GM18868 (cell line): ENCODE measurements around the gene CDK18.

Experiments
- ATAC-seq: cut with Tn5 transposase; IDR thresholded peaks from one replicate; pipeline ENCODE4 v1.9.1; 2021; ENCODE audit warnings: mild to moderate bottlenecking, moderate library complexity; ENCODE audit not compliant: unreplicated experiment

CDK18 gene

DNA sequence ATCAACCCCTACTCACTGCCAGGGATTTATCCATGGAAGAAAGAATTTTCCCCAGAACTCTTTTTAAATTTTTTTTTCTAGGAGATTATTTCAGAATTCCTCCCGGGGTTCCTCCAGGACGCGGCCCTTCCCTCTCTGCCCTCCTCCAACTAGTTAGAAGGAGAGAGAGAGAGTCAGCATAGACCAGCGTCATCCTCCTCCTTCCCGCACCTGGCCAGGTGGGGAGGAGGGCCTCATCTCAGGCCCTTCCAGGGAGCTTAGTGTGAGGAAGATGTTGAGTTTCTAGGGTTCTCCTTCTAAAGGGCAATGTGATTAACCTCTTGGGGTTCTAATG, 63.6 kb downstream of the CDK18 start:
- no peak for ATAC-seq

DNA sequence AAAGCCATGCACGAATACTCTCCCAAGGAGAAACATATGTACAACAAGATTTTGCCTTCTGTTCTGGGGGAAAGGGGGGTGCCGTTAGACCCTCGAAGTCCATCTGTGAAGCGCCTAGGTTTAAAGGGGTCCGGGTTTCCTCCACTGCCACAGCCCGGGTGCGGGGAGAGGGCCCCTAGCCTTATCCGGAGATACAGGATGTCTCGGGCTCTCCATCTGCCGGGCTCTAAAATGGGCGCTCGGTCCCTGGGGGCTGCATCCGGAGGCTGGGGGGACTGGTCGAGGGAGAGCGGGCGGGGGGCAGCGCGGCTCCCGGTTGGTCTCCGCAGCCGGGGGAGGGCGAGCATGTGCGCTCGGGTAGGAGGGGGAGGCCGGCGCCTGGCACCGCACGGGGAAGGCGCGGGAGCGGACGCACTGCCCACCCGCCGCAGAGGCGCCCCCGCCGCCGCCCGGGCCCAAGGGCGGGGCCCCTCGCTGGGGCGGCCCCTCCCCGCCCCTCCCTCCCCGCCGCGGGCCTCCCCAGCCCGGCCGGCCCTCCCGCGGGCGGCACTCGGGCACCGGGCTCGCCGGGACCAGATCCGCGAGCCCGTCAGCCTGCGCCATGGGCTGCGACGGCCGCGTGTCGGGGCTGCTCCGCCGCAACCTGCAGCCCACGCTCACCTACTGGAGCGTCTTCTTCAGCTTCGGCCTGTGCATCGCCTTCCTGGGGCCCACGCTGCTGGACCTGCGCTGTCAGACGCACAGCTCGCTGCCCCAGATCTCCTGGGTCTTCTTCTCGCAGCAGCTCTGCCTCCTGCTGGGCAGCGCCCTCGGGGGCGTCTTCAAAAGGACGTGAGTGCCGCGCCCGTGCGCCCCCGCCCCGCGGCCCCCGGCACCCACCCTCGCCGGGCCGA, 64.2 kb downstream of the CDK18 start:
- ATAC-seq: no peak

DNA sequence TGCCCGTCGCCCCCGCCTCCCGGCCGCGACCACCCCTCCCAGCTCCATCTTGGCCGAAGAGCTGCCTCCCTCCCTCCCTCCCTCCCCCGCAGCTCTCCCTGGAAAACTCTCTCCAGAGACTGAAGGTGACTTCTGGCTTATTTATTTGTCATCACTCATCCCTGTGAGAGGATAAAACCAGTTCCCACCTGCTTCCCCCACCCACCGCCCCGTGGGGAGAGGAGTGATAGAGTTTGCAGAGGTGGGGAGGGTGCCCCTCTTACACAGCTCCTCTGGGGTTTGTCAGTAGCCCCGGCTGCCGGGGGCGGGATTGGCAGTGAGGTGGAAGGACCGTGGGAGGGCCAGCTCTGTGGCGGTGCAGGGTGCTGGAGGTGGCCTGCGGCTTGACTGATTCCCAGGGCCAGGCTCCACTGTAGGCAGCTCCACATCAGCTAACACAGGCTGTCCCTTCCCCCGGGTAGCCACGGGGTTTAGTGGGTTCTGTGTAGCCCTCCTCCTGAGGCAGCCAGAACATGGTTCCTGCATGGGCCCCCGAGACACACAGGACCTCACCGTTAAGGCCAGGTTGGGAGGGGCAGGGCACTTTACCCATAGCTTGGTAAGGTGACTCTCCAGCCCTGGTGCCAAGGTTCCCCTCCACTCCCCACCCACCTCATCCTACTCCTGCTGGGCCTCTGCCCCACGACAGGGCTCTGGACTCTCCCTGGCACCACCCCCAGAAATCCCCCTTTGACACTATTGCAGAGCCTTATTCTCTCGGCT, 65.1 kb downstream of the CDK18 start:
- ATAC-seq: no peak

DNA sequence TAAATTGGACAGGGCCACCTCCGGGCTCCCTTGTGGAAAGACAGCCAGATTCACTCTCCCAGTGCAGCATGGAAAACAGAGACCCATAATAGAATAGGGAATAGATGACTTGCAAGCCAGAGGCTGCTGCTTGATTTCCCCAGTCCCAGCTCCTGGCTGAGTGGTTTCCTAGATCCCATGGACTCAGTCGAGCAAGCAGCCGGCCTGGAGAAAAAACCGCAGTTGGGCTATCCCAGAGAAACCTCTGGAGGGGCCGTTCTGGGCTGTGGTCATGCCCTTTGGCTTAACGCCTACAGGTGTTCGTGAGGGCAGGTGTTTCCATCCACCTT, 65.7 kb downstream of the CDK18 start:
- no peak for ATAC-seq

DNA sequence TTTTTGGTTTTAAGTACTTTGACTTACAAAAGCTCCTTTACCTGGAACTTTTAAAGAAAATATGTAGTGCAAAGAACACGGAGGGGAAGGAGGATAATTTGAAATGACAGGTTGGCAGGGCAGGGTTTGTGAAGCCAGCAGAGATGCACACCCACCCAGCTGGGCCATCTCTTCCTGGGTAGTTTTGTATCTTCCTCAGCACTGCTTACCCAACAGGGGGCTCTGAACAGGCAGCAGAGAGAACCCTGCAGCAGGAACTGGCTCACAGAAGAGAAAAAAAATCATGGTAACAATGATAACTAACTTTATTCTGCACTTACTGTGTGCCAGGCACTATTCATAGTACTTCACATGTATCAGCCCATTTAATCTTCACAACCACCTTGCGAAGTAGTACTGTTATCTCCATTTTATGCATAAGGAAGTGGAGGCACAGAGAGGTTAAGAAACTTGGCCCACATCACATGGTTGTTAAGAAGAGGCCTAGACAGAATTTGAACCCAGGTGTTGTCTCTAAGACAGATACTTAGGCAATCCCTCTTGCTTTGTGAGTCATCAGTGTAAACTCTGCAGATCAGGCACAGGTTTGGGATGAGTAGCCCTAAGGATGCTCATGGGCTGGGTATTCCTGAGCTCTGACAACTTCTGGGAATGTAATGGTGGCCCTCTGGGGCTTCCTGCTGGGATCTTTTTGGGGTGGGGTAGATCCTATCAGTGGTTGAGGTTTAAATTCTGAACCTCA, 66.5 kb downstream of the CDK18 start:
- no peak for ATAC-seq

DNA sequence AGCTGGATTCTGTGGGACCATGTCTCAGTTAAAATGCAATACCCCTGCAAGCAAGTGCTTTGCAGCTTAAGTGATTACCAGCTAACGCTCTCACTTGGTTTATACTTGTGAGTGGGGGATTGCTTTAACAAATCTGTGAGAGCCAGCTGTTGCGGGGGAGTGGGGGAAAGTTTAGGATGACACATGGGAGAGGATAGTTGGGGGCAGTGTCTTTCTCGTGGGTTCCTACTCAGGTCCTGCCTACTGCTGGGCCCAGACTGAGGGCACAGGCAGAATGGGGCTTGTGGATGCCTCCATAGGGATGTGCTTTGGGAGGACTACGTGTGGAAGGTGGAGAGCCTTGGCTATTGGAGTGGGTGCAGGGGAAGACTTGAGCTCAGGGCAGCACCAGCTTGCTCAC, 67.3 kb downstream of the CDK18 start:
- no peak for ATAC-seq

DNA sequence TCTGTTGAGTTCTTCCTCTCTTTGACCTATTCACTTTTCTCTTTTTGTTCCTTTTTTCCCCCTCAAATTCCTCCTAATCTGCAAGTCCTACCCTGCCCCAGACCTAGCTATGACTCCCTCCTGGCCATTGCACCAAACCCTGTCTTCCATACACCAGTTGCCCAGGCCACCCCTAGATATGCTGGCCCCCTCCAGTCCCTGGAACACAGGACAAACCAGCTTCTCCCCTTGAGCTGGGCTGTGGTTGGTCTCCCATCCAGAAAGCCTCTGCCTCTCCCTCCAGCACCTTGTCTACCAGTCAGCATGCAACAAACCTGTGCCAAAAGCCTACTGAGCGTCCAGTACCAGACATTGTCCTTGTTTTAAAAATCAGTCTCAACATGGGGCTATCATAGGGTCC, 68.0 kb downstream of the CDK18 start:
- ATAC-seq: no peak

DNA sequence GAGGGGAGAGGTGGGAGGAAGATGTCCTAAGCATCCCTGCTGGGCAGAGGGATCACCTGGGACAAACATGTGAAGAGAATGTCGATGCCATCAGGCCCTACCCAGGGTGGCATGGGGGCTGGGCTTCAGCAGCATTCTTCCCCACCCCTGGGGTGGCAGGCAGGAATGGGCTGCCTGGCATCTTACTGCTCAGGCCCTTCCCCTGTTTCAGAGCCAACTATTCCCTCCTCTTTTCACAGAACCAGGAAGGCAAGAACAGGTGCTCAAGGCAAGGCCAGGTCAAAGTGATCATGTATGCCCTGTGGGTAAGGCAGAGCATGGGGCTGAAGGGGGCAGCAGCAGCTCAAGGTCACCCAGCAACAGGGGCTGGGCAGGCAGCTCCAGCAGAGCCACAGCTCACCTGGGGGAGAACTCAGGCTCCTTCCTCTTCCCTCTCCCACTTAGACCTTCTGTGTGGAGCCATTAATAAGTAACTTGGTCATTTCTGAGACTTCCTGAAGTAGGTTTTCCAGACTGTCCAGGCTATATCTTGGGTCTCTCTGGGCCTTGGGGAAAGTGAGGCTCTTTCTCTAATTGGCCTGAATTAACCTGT, 70.9 kb downstream of the CDK18 start:
- ATAC-seq: no peak

DNA sequence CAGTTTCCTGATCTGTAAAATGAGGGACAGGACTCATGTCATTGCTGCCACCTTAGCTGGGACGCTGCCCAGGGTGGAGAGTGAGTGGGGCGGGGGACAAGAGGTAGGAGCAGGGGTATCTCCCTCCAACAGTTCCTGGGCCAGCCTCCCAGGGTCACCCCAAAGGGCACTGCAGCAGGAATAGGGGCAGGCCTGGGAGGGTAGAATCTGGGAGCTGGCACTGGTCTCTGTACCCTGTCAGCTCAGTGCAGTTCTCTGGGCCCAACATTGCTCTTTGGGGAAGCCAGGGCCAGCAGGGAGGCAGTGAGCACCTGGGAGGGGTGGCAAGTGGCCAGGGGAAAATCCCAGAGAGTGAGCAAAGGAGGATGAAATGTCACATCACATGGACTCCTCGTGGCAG, 71.5 kb downstream of the CDK18 start:
- no peak for ATAC-seq

DNA sequence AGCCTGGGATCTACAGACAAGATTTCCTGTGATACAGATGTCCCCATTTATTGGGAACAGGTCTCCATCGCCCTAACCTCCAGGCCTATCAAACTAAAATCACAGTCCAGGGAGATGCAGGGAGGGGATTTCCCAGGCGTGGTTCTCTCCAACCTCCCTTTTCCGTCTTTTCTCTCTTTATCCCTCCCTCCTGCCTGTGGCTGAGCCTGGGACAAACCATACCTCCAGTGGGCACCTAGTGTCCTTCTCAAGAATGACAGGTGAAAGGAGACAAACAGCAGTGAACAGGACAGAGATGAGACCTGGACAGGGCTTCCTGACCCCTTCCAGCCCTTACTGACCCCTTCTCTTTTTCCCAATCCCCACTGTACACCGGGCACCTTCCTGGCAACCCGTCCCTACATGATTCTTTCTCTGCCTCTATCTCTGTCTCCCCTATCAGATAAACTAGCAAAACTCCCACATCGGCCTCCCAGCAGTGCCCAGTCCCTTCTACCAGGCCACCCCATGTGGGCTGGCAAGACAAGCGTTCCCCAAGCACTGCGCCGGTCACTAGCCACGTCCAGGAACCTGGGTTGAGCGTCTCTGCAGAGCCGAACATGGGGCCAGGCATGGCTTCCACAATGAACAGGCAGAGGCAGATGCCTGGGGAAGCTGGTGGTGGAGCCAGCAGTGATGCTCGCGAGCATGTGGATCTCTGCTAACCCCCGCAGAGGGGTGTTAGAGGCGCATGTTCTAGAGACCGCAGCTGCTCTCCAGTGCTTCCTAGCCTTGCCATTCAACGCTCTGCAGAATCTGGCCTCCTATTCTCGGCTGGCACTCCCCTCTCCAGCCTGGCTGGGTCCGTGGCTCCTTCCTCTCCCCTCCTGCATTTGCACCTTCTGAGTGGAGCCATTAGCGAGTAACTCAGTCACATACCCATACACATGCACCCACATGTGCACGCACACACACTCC, 72.6 kb downstream of the CDK18 start:
- no peak for ATAC-seq

DNA sequence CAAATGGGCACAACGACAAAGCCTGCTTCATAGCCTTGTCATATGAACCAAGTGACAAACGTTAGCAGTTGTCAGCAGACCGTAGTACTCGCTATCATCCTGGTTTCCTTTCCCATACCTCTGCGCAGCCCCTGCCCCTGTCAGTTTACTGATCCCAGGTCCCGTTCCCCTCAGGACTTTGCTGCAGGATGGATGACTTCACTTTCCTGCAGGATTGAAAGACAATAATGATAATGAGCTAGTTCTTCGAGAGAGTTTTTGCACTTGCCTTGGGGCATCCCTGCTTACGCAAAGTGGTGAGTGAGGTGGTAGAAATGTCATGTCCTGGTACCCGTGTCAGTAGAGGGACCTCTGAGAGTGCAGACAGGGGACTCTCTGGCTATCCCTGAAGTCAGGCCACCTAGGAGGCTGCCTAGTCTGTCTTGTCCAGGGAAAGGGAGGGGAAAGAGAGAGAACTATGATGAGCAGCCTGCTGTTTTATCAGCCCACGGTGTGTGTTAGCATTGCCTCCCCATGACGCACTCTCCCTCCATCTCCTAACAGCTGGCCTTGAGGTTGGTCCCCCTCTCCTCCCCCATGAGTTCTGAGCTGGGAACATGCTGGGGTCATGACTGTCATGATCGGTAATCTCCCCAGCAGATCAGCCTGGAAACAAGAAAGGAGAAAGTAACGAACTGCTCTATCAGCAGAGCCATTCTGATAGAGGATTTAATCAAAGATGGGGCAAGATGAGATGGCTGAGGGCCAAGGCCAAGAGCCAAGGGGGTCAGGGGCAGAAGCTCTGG, 73.6 kb downstream of the CDK18 start:
- ATAC-seq: no peak

DNA sequence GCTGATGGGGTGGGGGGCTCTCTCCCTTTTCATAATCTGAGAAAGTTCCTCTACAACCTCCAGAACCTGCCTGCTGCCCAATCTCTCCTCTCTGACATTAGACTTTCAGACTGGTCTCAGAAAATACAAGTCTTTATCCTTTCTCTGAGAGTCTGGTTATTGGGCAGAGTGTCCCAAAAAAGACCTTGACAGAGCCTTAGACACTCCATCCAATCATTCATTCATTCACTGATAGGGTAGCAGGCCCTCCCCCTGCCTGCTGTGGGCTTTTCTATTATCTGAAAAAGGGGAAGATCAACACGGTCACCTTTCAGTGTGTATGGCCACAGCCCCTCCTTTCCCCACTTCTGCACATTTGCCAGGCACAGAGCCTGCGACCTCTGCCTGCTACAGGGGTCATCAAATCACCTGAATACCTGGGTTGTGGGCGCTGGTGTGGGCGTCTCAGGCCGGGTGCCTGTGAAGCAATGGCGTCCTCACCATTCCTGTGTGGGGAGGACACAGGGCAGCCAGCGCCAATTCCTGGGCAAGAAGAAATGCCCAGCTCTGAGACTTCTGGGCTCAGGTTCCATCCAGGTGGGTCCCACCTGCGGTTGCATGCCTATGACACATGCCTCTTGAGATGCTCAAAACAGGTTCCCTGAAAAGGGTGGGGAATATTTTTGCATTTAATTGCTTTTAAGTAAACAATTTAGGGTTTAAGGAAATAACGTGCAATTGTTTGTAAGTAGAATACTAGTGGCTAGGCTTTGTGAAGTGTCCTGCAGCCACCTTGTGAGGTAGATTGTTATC, 74.5 kb downstream of the CDK18 start:
- ATAC-seq: no peak

DNA sequence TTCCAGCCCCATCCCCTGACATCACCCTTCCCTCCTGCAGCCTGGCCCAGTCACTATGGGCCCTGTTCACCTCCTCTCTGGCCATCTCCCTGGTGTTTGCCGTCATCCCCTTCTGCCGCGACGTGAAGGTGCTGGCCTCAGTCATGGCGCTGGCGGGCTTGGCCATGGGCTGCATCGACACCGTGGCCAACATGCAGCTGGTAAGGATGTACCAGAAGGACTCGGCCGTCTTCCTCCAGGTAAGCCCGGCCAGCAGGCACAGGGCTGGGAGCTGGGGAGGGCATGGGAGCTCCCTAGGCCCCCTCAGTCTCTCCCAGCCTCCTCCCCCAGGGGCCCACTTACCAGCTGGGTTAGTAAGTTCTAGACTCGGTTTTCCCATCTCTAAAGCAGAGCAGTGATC, 75.2 kb downstream of the CDK18 start:
- ATAC-seq: no peak

DNA sequence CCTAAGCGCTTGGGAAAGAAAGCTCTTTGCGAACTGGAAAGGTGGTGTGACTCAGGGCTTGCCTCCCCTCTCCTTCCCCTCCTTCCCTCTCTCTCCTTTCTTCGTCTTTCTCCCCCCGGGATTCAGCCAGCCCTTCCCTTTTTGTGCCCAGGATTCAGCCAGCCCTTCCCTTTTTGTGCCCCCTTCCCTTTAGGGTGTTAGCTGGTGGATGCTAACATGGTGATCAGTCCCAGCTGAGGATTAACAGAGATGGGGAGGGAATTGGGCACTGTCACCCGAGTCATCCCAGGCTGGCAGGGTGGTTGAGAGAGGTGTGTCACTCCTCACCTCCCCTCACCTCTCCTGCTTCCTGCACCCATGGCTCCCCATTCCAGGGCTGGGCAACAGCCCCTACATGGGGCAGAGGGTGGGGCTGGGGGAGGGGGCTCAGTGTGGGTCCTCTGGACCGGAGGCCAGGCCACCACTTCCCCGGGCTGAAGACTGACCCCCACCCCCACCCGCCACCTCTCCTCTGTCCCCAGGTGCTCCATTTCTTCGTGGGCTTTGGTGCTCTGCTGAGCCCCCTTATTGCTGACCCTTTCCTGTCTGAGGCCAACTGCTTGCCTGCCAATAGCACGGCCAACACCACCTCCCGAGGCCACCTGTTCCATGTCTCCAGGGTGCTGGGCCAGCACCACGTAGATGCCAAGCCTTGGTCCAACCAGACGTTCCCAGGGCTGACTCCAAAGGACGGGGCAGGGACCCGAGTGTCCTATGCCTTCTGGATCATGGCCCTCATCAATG, 75.9 kb downstream of the CDK18 start:
- ATAC-seq: no peak

DNA sequence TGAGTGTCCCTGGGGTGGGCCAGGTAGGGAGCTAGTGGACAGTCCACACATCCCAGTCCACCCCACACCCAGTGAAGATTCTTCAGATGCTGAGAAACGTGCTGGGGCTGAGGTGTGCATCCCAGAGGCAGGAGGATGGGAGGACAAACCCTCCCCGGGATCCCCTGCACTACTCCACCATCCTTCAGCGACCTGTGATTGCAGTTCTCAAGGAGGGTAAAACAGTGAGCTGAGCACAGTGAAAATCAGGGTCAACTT, 76.4 kb downstream of the CDK18 start:
- no peak for ATAC-seq

DNA sequence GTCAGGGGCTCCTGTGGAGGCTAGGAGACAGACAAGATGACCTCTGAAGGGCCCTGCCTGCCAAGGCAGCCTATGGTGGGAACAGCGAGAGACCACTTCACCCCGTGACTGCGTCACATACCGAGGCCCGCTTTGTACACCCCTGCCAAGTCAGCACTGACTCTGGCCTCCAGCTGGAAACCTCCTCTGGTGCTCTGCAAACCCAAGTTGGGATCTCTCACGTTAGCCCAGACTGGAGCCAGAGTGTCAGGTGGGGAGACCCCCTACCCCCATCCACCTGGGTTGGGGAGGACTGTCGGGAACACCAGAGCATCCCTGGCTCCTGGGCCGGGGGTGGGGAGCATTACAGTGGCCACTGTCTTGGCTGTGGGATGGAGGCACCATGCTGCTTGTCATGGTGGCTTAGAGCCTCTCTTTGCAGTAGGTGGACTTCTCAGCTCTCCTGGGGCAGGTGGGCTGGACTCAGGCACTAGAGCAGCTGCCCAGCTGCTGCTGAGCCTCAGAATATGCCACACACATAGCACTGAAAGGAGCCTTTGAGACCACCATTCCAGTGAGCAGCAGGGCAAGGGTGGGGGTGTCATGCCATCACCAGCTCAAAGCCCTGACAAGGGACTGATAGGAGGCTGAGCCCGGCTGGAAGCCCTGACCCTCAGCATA, 77.0 kb downstream of the CDK18 start:
- ATAC-seq: no peak

DNA sequence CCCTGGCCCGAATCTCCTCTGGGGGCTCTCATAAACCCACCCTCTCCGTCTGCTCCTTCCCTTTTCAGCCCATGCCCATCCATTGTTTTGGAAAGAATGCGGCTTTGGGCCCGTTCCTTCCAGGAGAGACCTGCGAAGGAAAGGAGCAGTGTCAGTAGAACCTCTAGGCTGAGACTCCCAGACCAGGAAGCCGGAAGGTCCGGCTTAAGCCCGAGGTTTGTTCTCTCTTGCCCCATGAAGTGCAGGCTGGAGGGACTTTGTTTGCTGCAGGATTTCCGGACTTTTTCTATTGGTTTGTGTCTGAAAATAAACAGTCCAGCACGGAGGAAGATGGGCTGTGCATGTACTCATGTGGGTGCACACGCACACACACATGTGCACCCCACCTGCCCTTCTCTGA, 77.6 kb downstream of the CDK18 start:
- ATAC-seq: no peak
